ENCODE measurements around the gene ME3. TPM values are rescaled to one million over a fixed set of nuclear protein-coding genes. Genes with fewer than 3 reads are reported as not detected.
"Not testable (repeated sequence)": the region's sequence is repeated elsewhere in the genome, so short reads cannot be mapped to it uniquely, and the experiment has no call there.

ME3 gene
- total RNA-seq, 1 donor from 2014 or later, result 34.2 TPM

DNA sequence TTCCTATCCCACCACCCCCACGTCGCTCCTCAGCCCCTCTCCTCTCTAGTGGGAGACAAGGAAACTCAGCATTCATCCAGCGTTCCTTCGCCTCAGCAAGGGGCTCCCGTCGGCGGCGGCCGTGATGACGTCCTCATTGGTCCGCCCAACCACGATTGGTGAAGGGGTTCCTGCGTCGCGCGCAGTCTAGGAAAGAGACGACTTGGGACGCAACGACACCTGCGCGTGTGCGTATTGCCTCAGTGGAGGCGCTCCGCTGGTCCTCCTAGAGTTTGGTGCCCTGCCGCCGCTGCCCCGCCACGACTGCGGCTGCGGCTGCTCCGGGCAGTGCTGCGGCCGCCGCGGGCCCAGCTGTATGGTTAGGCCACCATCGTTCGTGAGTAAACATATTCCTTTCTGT lies 241.2 kb downstream of the ME3 start:
- H3K27me3 ChIP-seq, result no peaks in the 10 kb centered on the region
- DNase-seq (ENCODE audit: low spot score in 2 of 2), result no peak
- TF ChIP-seq, protein P1, sequence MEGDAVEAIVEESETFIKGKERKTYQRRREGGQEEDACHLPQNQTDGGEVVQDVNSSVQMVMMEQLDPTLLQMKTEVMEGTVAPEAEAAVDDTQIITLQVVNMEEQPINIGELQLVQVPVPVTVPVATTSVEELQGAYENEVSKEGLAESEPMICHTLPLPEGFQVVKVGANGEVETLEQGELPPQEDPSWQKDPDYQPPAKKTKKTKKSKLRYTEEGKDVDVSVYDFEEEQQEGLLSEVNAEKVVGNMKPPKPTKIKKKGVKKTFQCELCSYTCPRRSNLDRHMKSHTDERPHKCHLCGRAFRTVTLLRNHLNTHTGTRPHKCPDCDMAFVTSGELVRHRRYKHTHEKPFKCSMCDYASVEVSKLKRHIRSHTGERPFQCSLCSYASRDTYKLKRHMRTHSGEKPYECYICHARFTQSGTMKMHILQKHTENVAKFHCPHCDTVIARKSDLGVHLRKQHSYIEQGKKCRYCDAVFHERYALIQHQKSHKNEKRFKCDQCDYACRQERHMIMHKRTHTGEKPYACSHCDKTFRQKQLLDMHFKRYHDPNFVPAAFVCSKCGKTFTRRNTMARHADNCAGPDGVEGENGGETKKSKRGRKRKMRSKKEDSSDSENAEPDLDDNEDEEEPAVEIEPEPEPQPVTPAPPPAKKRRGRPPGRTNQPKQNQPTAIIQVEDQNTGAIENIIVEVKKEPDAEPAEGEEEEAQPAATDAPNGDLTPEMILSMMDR (IDR thresholded peaks at IDR 0.05), result no peak
- no peaks in the 10 kb centered on the region for H3K4me1 ChIP-seq
- peaks cover 0 to 18% of the 10 kb centered on the region in 2 donors for H3K9me3 ChIP-seq
- no peak overlapping the region for H3K27ac ChIP-seq
- intact Hi-C loops (cut with DNase I), result no loop called here
- H3K4me3 ChIP-seq, result no peak overlapping the region
- no peaks in the 10 kb centered on the region for H3K36me3 ChIP-seq

DNA sequence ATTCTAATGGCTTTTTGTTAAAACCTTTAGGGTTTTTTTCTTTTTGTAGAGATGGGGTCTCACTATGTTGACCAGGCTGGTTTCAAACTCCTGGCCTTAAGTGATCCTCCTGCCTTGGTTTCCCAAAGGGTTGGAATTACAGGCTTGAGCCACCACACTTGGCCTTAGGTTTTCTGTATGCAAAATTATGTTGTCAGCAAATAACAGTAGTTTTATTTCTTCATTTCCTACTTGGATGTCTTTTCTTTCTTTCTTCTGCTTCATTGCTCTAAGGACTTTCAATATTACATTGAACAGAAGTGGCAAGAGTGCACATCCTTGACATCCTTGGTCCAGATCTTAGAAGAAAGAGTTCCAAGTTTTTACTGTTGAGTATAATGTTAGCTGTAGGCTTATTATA lies 245.0 kb downstream of the ME3 start:
- TF ChIP-seq, protein P1 (IDR thresholded peaks at IDR 0.05), result no peak
- no peaks in the 10 kb centered on the region for H3K27me3 ChIP-seq
- no peak for DNase-seq (ENCODE audit: low spot score in 2 of 2)

DNA sequence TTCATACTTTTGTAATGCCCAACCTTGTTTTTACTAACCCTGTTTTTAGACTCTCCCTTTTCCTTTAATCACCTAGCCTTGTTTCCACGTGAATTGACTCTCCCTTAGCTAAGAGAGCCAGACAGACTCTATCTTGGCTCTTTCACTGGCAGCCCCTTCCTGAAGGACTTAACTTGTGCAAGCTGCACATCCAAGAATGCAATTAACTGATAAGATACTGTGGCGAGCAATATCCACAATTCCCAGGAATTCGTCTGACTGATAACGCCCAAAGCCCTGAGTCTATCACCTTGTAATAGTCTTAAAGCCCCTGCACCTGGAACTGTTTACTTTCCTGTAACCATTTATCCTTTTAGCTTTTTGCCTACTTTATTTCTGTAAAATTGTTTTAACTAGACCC lies 248.9 kb downstream of the ME3 start:
- H3K27me3 ChIP-seq; H3K27ac ChIP-seq; DNase-seq (ENCODE audit: low spot score in 2 of 2); intact Hi-C loops (cut with DNase I); H3K4me3 ChIP-seq; H3K36me3 ChIP-seq; H3K4me1 ChIP-seq: not testable (repeated sequence)
- peaks cover 0 to 18% of the 10 kb centered on the region in 2 donors for H3K9me3 ChIP-seq

More for the DNA sequence above, 245.0 kb downstream of the ME3 start:
- intact Hi-C loops (cut with DNase I), result no loop called here
- no peaks in the 10 kb centered on the region for H3K4me1 ChIP-seq
- peaks cover 0 to 18% of the 10 kb centered on the region in 2 donors for H3K9me3 ChIP-seq
- H3K27ac ChIP-seq, result no peak overlapping the region
- H3K4me3 ChIP-seq, result no peak overlapping the region
- H3K36me3 ChIP-seq, result no peaks in the 10 kb centered on the region

DNA sequence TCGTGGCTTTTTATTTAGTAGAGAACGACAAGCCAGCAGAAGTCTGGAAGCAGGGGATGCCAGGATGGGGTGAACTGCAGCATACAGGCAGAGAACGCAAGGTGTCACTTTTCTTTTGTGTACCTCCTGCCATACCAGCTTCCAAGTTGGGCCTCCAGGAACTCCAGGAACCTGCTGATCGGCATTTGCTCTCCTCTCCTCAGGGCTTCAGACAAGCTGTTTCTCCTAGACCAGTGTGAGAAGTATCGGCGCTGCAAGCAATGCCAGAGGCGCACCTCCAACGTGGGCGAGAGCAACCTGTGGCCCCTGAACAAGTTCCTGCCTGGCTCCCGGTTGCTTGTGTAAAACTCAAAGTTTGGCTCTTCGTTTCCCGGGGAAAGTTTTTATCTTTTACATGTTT lies 250.0 kb downstream of the ME3 start:
- Histone ChIP-seq H3K4me1 (no peaks in the 10 kb centered on the region), H3K36me3 (peaks cover 0 to 2% of the 10 kb centered on the region in 2 donors), H3K27me3 (no peaks in the 10 kb centered on the region), H3K4me3 (no peak overlapping the region), H3K9me3 (peaks cover 0 to 9% of the 10 kb centered on the region in 2 donors), H3K27ac (no peak overlapping the region)
- DNase-seq (ENCODE audit: low spot score in 2 of 2), result no peak
- intact Hi-C loops (cut with DNase I), result no loop called here
- TF ChIP-seq, protein P1 (IDR thresholded peaks at IDR 0.05), result no peak

DNA sequence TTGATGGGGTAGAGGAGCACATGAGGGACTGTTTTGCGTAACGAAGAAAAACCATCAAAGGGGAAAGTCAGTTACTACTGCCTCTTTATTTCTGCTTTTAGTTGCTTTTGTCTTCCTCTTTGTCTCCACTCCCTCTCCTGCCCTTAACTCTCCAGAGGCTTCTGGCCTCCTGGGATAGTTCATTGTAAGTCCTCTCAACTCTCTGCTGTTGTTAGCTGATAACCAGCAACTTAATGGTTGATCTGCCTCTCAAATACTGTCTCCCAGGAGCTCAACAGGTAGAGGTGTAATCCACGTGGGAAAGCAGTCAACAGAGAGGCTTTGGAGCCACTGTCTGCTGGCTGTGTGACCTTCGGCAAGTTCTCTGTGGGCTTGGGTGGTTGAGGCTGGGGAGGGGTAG lies 250.5 kb downstream of the ME3 start:
- TF ChIP-seq, protein P1 (IDR thresholded peaks at IDR 0.05), result no peak
- intact Hi-C loops (cut with DNase I), result no loop called here
- no peak overlapping the region for H3K27ac ChIP-seq
- peaks cover 0 to 2% of the 10 kb centered on the region in 2 donors for H3K36me3 ChIP-seq
- no peaks in the 10 kb centered on the region for H3K27me3 ChIP-seq
- H3K9me3 ChIP-seq, result peaks cover 0 to 6% of the 10 kb centered on the region in 2 donors
- DNase-seq (ENCODE audit: low spot score in 2 of 2), result no peak
- H3K4me1 ChIP-seq, result no peaks in the 10 kb centered on the region
- H3K4me3 ChIP-seq, result no peak overlapping the region

DNA sequence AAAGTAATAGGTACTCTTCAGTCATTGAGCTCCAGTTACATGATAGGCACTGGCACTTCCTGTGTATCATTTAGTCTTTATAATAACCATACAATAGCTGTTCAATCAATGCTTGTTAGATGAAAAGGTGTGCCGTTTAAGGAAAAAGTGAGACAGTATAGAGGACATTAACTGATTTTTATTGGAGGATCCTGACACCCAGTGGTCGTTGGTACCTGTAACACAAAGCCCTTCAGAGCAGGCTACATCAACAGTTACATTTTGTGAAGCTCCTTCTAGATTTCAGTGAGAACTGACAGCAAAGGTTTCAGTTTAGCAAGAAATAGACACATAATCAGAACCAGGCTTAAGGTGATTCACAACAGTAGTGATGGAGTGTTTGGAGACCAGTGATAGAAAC lies 253.5 kb downstream of the ME3 start:
- no peak for DNase-seq (ENCODE audit: low spot score in 2 of 2)
- Histone ChIP-seq H3K9me3 (no peaks in the 10 kb centered on the region), H3K27me3 (no peaks in the 10 kb centered on the region), H3K36me3 (peaks cover 0 to 2% of the 10 kb centered on the region in 2 donors), H3K4me1 (no peaks in the 10 kb centered on the region), H3K27ac (no peak overlapping the region), H3K4me3 (no peak overlapping the region)
- TF ChIP-seq, protein P1 (IDR thresholded peaks at IDR 0.05), result no peak
- intact Hi-C loops (cut with DNase I), result no loop called here

Data from ascending aorta (tissue), 2 donors.